ENCODE measurements around the gene PLCH1.
A peak's percentile ranks its signal among the peaks of the same experiment; 100 is the strongest.

DNA sequence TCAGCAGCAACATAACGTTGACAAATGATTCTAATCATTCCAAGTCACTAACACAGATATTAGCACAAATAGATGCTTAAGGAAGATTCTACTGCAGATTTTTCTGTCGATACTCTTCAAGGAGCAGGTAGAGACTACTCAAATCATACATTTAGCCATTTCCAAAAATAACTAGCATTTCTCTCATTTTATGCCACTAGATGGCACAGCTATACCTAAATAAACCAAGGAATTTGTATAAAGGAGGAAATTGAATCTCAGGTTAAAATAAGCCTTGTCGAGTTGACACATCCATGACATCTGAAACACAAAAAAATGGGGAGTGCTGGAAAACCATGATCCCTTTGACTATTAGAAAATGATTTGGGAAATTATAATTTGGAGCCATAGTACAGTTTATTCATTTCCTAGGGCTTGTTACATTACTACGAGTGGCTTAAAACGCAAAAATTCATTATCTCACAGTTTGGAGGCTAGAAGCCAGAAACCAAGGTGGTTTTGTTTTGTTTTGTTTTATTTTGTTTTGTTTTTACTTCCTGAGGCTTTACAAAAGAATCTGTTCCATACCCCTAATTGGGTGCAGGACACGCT is 391.9 kb downstream of the PLCH1 start:
- no peak for TF ChIP-seq EZH2 (IDR thresholded peaks at IDR 0.05; ENCODE audit: low read length, missing control alignments)
- TF ChIP-seq, protein P1, sequence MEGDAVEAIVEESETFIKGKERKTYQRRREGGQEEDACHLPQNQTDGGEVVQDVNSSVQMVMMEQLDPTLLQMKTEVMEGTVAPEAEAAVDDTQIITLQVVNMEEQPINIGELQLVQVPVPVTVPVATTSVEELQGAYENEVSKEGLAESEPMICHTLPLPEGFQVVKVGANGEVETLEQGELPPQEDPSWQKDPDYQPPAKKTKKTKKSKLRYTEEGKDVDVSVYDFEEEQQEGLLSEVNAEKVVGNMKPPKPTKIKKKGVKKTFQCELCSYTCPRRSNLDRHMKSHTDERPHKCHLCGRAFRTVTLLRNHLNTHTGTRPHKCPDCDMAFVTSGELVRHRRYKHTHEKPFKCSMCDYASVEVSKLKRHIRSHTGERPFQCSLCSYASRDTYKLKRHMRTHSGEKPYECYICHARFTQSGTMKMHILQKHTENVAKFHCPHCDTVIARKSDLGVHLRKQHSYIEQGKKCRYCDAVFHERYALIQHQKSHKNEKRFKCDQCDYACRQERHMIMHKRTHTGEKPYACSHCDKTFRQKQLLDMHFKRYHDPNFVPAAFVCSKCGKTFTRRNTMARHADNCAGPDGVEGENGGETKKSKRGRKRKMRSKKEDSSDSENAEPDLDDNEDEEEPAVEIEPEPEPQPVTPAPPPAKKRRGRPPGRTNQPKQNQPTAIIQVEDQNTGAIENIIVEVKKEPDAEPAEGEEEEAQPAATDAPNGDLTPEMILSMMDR (conservative IDR thresholded peaks at IDR 0.05 in 1 of 2, IDR thresholded peaks at IDR 0.05 in 1 of 2; ENCODE audit: low read depth in 1 of 2, low read length in 2 of 2), result peak; percentile 21 to 47
